Cardiac muscle cell (in vitro differentiated cells and primary cell): ENCODE data around the gene VPS36. TPM values are rescaled to one million over a fixed set of nuclear protein-coding genes. Genes with fewer than 3 reads are reported as not detected.

Source experiments
- DNase-seq, 2 donors: peaks; one replicate each; pipeline versions ENCODE4 v3.0.0 to v3.0.0-alpha.2; 2010 to 2017; ENCODE audit warnings: low read depth in 1 of 2, low spot score in 1 of 2
- H3K27ac ChIP-seq: fragments of 200-600 bp; sonication (generic); 2 replicates; pipeline ENCODE4 v1.5.1; 2016
- H3K27me3 ChIP-seq: fragments of 200-600 bp; sonication (generic); 2 replicates; pipeline ENCODE4 v1.6.0; 2016; ENCODE audit warnings: control low read depth
- H3K36me3 ChIP-seq: fragments of 200-600 bp; sonication (generic); 2 replicates; pipeline ENCODE4 v1.5.1; 2016; ENCODE audit warnings: control low read depth
- H3K4me1 ChIP-seq: fragments of 200-600 bp; sonication (generic); 2 replicates; pipeline ENCODE4 v1.8.1; 2017; ENCODE audit warnings: low read depth, mild to moderate bottlenecking, mixed run types
- H3K4me3 ChIP-seq: fragments of 200-600 bp; sonication (generic); 2 replicates; pipeline ENCODE4 v1.5.1; 2016; ENCODE audit warnings: mild to moderate bottlenecking
- H3K9me3 ChIP-seq: fragments of 200-600 bp; sonication (generic); 2 replicates; pipeline ENCODE4 v1.5.1; 2017; ENCODE audit warnings: low read depth, mild to moderate bottlenecking, control low read depth
- CTCF ChIP-seq: IDR thresholded peaks from 2 replicates; pipeline ENCODE4 v1.5.1; 2012; ENCODE audit warnings: low read depth, mild to moderate bottlenecking, low read length
- polyA plus RNA-seq: library from polyadenylated mRNA; unstranded; fragments of >200 nt; fragmentation: Nextera tagmentation; extraction: Ambion mirVana; gene quantifications from 2 replicates; pipeline ENCODE4 v1.2.1, GENCODE V29; 2016
- total RNA-seq: library from RNA; depleted of rRNA; stranded (reverse); fragments of >200 nt; gene quantifications from 2 replicates; pipeline ENCODE4 v1.2.3, GENCODE V29; 2016

VPS36 gene
- total and polyA plus RNA-seq, 2 experiments from 2014 or later: 24.6 to 31.7 TPM

GRCh38 chr13:52371736-52372247 is 78.6 kb downstream of the VPS36 start:
- peak in 1 of 2 donors; percentile 79 for DNase-seq
- H3K9me3 ChIP-seq: no peaks in the 10 kb centered on the region
- no peak for TF ChIP-seq CTCF
- H3K36me3 ChIP-seq: no peaks in the 10 kb centered on the region
- no peaks in the 10 kb centered on the region for H3K27me3 ChIP-seq
- H3K4me3 ChIP-seq: no peak overlapping the region
- H3K27ac ChIP-seq: no peak overlapping the region
- no peaks in the 10 kb centered on the region for H3K4me1 ChIP-seq

GRCh38 chr13:52366291-52366690 is 84.1 kb downstream of the VPS36 start:
- no peaks in the 10 kb centered on the region for H3K9me3 ChIP-seq
- no peaks in the 10 kb centered on the region for H3K36me3 ChIP-seq
- H3K27me3 ChIP-seq: no peaks in the 10 kb centered on the region
- no peak overlapping the region for H3K4me3 ChIP-seq
- no peak overlapping the region for H3K27ac ChIP-seq
- no peaks in the 10 kb centered on the region for H3K4me1 ChIP-seq
- no peak for TF ChIP-seq CTCF
- no peak for DNase-seq

Other genes starting within 250 kb of the VPS36 start
- 0.66 and 0.85 TPM in 2 replicates for gene THSD1, start 44.5 kb downstream of the VPS36 start, total RNA-seq
- gene THSD1, start 44.5 kb downstream of the VPS36 start, polyA plus RNA-seq: not detected in 2 replicates
- gene CKAP2, start 4.8 kb upstream of the VPS36 start, total RNA-seq: 9.9 and 47.2 TPM in 2 replicates
- gene CKAP2, start 4.8 kb upstream of the VPS36 start, polyA plus RNA-seq: 24.9 and 82.6 TPM in 2 replicates
- gene HNRNPA1L2, start 191.8 kb upstream of the VPS36 start, total RNA-seq: 5.0 and 6.1 TPM in 2 replicates
- gene HNRNPA1L2, start 191.8 kb upstream of the VPS36 start, polyA plus RNA-seq: 7.1 and 7.4 TPM in 2 replicates
- gene SUGT1, start 202.2 kb upstream of the VPS36 start, total RNA-seq: 24.1 and 32.9 TPM in 2 replicates
- 40.7 and 54.6 TPM in 2 replicates for gene SUGT1, start 202.2 kb upstream of the VPS36 start, polyA plus RNA-seq